ENCODE measurements around the gene CAMK2B. TPM values are rescaled to one million over a fixed set of nuclear protein-coding genes. Genes with fewer than 3 reads are reported as not detected.

Gene CAMK2B
- total RNA-seq, 1 experiment from 2014 or later, result 0.34 TPM

DNA sequence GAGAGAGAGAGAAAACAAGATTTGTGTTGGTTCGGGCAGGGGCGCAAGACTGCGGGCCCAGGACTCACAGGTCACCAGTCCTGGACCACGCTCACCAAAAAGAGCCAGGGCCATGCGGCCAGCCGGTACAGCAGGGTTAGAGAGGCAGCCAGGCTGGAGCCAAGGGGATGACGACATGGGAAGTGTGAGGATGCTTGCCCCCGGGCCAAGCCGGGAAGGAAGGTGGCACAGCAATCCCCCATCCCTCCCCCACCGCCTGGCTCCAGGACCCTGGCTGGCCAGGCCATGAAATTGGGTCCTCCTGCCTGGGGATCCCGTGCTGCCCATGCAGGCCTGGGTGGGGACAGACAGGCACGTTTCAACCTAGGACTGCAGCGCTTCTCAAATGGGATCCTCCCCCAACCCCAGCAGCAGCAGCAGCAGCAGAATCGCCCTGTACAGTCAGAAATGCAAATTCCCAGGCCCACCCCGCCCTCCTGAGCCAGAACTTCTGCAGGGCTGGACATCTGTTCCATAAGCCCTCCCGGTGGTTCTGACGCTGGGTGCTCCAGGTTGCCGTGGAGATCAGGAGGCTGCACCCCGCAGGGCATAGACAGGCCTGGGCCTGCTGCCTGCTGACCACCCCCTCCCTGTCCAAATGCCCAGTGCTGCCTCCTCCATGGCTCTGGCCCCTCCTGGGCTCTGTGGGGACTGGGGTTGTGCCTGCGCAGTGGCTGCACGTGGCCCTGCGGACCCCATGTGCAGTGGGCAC lies 89.6 kb downstream of the CAMK2B start:
- ChIA-PET CTCF (no interaction called here), POLR2A (no interaction called here), RAD21 (ENCODE audit: low non-redundant PET in 1 of 2, low total read pairs in 2 of 2, uncharacterized antibody in 2 of 2, unreplicated experiment in 2 of 2) (no interaction called here)
- Histone ChIP-seq H2AFZ (ENCODE audit: low read depth, low read length, poor library complexity, severe bottlenecking) (no peak overlapping the region), H3K9ac (ENCODE audit: low read length) (no peak overlapping the region), H3K4me3 (replicated peaks in 1 of 2; ENCODE audit: low read depth in 1 of 2, low read length in 2 of 2) (no peak overlapping the region), H3K36me3 (ENCODE audit: control insufficient read depth in 1 of 2, insufficient read depth in 2 of 2, low read length in 2 of 2) (no peaks in the 10 kb centered on the region), H3K79me2 (ENCODE audit: insufficient read depth, low read length) (no peaks in the 10 kb centered on the region), H4K20me1 (ENCODE audit: insufficient read depth) (no peaks in the 10 kb centered on the region), H3K9me2 (ENCODE audit: insufficient read depth) (no peaks in the 10 kb centered on the region), H3K27me3 (ENCODE audit: insufficient read depth, low read length) (no peaks in the 10 kb centered on the region), H3K9me3 (ENCODE audit: control insufficient read depth in 1 of 2, insufficient read depth in 1 of 2, low read depth in 1 of 2, low read length in 2 of 2) (no peaks in the 10 kb centered on the region), H3K4me1 (ENCODE audit: control insufficient read depth in 1 of 2, insufficient read depth in 2 of 2, low read length in 2 of 2) (0 out of 4 replicates have a peak, but pooled peaks cover 0 to under 1% of the 10 kb centered on the region in 2 experiments), H3K27ac (ENCODE audit: low read depth, low read length) (no peak overlapping the region), H3K4me2 (ENCODE audit: low read length) (no peak overlapping the region)
- TF ChIP-seq SIN3A (IDR thresholded peaks at IDR 0.05; ENCODE audit: low read depth) (no peak), RAD21 (IDR thresholded peaks at IDR 0.05; ENCODE audit: low read depth) (no peak), SRF (IDR thresholded peaks at IDR 0.05; ENCODE audit: low read depth) (no peak), ZFX (IDR thresholded peaks at IDR 0.05) (no peak), TCF7L2 (IDR thresholded peaks at IDR 0.05; ENCODE audit: borderline replicate concordance, extremely low read depth, insufficient read depth, insufficient read length) (no peak)
- TF ChIP-seq, protein P1, sequence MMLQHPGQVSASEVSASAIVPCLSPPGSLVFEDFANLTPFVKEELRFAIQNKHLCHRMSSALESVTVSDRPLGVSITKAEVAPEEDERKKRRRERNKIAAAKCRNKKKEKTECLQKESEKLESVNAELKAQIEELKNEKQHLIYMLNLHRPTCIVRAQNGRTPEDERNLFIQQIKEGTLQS (IDR thresholded peaks at IDR 0.05), result no peak
- no TSS peak for BruUV-seq (replicated peaks)
- ATAC-seq, result no peak
- no peak for DNase-seq (ENCODE audit: low read depth, low spot score)
- intact Hi-C loops (cut with micrococcal nuclease), result no loop called here

DNA sequence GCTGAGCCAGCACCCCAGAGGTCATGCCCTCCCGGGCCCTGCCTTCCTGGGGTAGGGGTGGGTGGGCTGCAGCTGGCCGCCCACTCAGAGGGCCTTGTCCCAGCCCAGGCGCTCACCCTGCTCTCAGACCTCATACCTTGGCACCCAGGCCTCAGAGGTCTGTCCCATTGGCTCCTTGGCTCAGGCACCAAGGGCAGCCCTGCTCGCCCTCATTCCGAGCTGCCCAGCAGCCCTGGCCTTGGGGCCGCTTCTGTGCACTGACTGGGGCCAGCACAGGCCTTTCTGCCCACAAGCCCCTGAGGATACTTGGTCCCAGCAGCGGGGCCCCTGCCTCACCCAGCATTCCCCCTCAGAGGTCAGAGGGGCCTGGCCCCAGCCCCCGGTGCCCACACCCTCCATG lies 90.3 kb downstream of the CAMK2B start:
- no peak overlapping the region for H3K27ac ChIP-seq (ENCODE audit: low read depth, low read length)
- ChIA-PET POLR2A (no interaction called here), RAD21 (ENCODE audit: low non-redundant PET in 1 of 2, low total read pairs in 2 of 2, uncharacterized antibody in 2 of 2, unreplicated experiment in 2 of 2) (no interaction called here), CTCF (no interaction called here)
- no peak overlapping the region for H3K4me2 ChIP-seq (ENCODE audit: low read length)
- no peaks in the 10 kb centered on the region for H3K9me3 ChIP-seq (ENCODE audit: control insufficient read depth in 1 of 2, insufficient read depth in 1 of 2, low read depth in 1 of 2, low read length in 2 of 2)
- no TSS peak for BruUV-seq (replicated peaks)
- H2AFZ ChIP-seq (ENCODE audit: low read depth, low read length, poor library complexity, severe bottlenecking), result no peak overlapping the region
- no peaks in the 10 kb centered on the region for H3K79me2 ChIP-seq (ENCODE audit: insufficient read depth, low read length)
- no peak for DNase-seq (ENCODE audit: low read depth, low spot score)
- intact Hi-C loops (cut with micrococcal nuclease), result no loop called here
- no peaks in the 10 kb centered on the region for H4K20me1 ChIP-seq (ENCODE audit: insufficient read depth)
- no peaks in the 10 kb centered on the region for H3K4me1 ChIP-seq (ENCODE audit: control insufficient read depth in 1 of 2, insufficient read depth in 2 of 2, low read length in 2 of 2)
- H3K9ac ChIP-seq (ENCODE audit: low read length), result no peak overlapping the region
- H3K27me3 ChIP-seq (ENCODE audit: insufficient read depth, low read length), result no peaks in the 10 kb centered on the region
- H3K36me3 ChIP-seq (ENCODE audit: control insufficient read depth in 1 of 2, insufficient read depth in 2 of 2, low read length in 2 of 2), result no peaks in the 10 kb centered on the region
- no peak overlapping the region for H3K4me3 ChIP-seq (replicated peaks in 1 of 2; ENCODE audit: low read depth in 1 of 2, low read length in 2 of 2)
- H3K9me2 ChIP-seq (ENCODE audit: insufficient read depth), result no peaks in the 10 kb centered on the region
- ATAC-seq, result no peak
- TF ChIP-seq POLR2AphosphoS5 (IDR thresholded peaks at IDR 0.05; ENCODE audit: low read depth, low read length) (no peak), SIN3A (IDR thresholded peaks at IDR 0.05; ENCODE audit: low read depth) (no peak), SP1 (IDR thresholded peaks at IDR 0.05; ENCODE audit: low read depth) (no peak), POLR2A (IDR thresholded peaks at IDR 0.05; ENCODE audit: borderline replicate concordance, extremely low read depth, insufficient read depth, insufficient read length) (no peak), YY1 (IDR thresholded peaks at IDR 0.05; ENCODE audit: extremely low read depth, insufficient replicate concordance, low read depth, low read length) (no peak), ELF1 (IDR thresholded peaks at IDR 0.05; ENCODE audit: borderline replicate concordance, low read depth) (no peak), RAD21 (IDR thresholded peaks at IDR 0.05; ENCODE audit: low read depth) (no peak)
- TF ChIP-seq, protein P2, sequence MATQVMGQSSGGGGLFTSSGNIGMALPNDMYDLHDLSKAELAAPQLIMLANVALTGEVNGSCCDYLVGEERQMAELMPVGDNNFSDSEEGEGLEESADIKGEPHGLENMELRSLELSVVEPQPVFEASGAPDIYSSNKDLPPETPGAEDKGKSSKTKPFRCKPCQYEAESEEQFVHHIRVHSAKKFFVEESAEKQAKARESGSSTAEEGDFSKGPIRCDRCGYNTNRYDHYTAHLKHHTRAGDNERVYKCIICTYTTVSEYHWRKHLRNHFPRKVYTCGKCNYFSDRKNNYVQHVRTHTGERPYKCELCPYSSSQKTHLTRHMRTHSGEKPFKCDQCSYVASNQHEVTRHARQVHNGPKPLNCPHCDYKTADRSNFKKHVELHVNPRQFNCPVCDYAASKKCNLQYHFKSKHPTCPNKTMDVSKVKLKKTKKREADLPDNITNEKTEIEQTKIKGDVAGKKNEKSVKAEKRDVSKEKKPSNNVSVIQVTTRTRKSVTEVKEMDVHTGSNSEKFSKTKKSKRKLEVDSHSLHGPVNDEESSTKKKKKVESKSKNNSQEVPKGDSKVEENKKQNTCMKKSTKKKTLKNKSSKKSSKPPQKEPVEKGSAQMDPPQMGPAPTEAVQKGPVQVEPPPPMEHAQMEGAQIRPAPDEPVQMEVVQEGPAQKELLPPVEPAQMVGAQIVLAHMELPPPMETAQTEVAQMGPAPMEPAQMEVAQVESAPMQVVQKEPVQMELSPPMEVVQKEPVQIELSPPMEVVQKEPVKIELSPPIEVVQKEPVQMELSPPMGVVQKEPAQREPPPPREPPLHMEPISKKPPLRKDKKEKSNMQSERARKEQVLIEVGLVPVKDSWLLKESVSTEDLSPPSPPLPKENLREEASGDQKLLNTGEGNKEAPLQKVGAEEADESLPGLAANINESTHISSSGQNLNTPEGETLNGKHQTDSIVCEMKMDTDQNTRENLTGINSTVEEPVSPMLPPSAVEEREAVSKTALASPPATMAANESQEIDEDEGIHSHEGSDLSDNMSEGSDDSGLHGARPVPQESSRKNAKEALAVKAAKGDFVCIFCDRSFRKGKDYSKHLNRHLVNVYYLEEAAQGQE (IDR thresholded peaks at IDR 0.05; ENCODE audit: low read depth), result no peak
- TF ChIP-seq, protein P1 (IDR thresholded peaks at IDR 0.05), result no peak
- TF ChIP-seq, protein P3, sequence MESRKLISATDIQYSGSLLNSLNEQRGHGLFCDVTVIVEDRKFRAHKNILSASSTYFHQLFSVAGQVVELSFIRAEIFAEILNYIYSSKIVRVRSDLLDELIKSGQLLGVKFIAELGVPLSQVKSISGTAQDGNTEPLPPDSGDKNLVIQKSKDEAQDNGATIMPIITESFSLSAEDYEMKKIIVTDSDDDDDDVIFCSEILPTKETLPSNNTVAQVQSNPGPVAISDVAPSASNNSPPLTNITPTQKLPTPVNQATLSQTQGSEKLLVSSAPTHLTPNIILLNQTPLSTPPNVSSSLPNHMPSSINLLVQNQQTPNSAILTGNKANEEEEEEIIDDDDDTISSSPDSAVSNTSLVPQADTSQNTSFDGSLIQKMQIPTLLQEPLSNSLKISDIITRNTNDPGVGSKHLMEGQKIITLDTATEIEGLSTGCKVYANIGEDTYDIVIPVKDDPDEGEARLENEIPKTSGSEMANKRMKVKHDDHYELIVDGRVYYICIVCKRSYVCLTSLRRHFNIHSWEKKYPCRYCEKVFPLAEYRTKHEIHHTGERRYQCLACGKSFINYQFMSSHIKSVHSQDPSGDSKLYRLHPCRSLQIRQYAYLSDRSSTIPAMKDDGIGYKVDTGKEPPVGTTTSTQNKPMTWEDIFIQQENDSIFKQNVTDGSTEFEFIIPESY (IDR thresholded peaks at IDR 0.05; ENCODE audit: extremely low read depth, insufficient replicate concordance, low read length), result no peak
